ENCODE measurements around the gene SELENOK. TPM values are rescaled to one million over a fixed set of nuclear protein-coding genes. Genes with fewer than 3 reads are reported as not detected.

SELENOK gene
- total and polyA plus RNA-seq, 2 donors (not counting 3 experiments of a cell fraction or from before 2014, with no cell fraction given): 26.1 to 35.2 TPM

DNA sequence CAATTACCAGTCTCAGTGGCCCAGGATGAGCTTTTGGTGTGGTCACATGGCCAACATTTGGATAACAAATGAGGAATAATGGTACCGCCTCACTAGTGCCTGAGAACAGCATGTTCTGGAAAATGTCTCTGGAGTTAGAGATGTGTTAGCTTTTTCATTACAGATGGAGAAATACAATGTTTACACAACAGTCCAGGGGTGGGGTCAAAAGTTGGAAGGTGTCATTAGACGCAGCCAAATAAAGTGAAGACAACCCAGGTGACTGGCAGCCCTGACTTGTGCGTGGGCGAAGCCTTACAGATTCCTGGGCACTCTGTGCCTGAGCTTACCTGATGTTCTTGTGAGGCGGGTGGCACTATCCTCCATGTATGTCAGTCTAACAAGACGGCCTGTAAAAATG is 32.5 kb downstream of the SELENOK start:
- Histone ChIP-seq H3K4me1 (ENCODE audit: control insufficient read depth, extremely low read depth, insufficient read depth, low read length) (no peaks in the 10 kb centered on the region), H4K20me1 (replicated peaks; ENCODE audit: control insufficient read depth, extremely low read depth, insufficient read depth, low read length) (no peaks in the 10 kb centered on the region), H3K36me3 (ENCODE audit: control insufficient read depth in 2 of 2, extremely low read depth in 1 of 2, insufficient read depth in 2 of 2, low read length in 2 of 2) (peaks cover 2 to 5% of the 10 kb centered on the region in 2 experiments), H3K4me3 (replicated peaks in 1 of 3; ENCODE audit: insufficient read depth in 1 of 3, low read depth in 1 of 3, low read length in 3 of 3) (no peak overlapping the region), H3K9me3 (replicated peaks; ENCODE audit: control insufficient read depth, insufficient read depth, low read length) (no peaks in the 10 kb centered on the region), H3K4me2 (ENCODE audit: insufficient read depth, low read length) (no peak overlapping the region), H2AFZ (ENCODE audit: low read depth, low read length) (no peak overlapping the region), H3K9ac (replicated peaks; ENCODE audit: extremely low read depth, insufficient read depth, low read length) (no peak overlapping the region), H3K27ac (ENCODE audit: insufficient read depth, low read depth, low read length) (no peak overlapping the region), H3K27me3 (ENCODE audit: control insufficient read depth in 2 of 2, insufficient read depth in 2 of 2, low read length in 2 of 2) (no peaks in the 10 kb centered on the region), H3K9me1 (replicated peaks; ENCODE audit: control insufficient read depth, extremely low read depth, insufficient read depth, low read length) (no peaks in the 10 kb centered on the region), H3K79me2 (ENCODE audit: control insufficient read depth, insufficient read depth, low read length) (no peaks in the 10 kb centered on the region)
- intact Hi-C loops (cut with micrococcal nuclease) (no loop called here), dilution Hi-C loops (cut with MboI; ENCODE audit: extremely low pct_ligation_motif_present, low sequenced_read_pairs) (no loop called here)
- BruUV-seq (replicated peaks): no TSS peak
- no peak for FAIRE-seq
- CTCF ChIA-PET: no interaction called here
- POLR2A ChIA-PET: no interaction called here
- DNase-seq (ENCODE audit: low read depth, low spot score): no peak
- no peak for TF ChIP-seq EZH2 (IDR thresholded peaks at IDR 0.05; ENCODE audit: borderline replicate concordance, low read depth, low read length, severe bottlenecking)
- TF ChIP-seq FOS (IDR thresholded peaks at IDR 0.05; ENCODE audit: borderline replicate concordance, insufficient read depth, low read length): no peak
- no peak for TF ChIP-seq POLR2A (IDR thresholded peaks at IDR 0.05; ENCODE audit: low read depth, low read length)
- TF ChIP-seq GATA2 (IDR thresholded peaks at IDR 0.05; ENCODE audit: insufficient read depth, insufficient read length, low read depth, low read length): no peak
- TF ChIP-seq, protein P1, sequence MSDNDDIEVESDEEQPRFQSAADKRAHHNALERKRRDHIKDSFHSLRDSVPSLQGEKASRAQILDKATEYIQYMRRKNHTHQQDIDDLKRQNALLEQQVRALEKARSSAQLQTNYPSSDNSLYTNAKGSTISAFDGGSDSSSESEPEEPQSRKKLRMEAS (IDR thresholded peaks at IDR 0.05; ENCODE audit: insufficient read depth, insufficient read length): no peak
- no peak for TF ChIP-seq MYC (IDR thresholded peaks at IDR 0.05; ENCODE audit: low read depth, low read length)
- no peak for TF ChIP-seq JUN (IDR thresholded peaks at IDR 0.05; ENCODE audit: borderline replicate concordance, insufficient read depth, insufficient read length, low read depth)

DNA sequence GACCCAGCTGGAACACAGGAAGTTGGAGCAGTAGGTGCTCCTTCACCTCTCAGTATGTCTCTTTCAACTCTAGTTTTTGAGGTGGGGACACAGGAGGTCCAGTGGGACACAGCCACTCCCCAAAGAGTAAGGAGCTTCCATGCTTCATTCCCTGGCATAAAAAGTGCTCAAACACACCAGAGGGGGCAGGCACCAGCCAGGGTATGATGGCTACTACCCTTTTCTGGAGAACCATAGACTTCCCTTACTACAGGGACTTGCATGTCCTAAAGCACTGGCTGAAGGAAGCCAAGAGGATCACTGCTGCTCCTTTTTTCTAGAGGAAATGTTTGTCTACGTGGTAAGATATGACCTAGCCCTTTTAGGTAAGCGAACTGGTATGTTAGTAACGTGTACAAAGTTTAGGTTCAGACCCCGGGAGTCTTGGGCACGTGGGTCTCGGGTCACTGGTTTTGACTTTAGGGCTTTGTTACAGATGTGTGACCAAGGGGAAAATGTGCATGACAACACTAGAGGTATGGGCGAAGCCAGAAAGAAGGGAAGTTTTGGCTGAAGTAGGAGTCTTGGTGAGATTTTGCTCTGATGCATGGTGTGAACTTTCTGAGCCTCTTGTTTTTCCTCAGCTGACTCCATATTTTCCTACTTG is 33.4 kb downstream of the SELENOK start:
- Histone ChIP-seq H3K9ac (replicated peaks; ENCODE audit: extremely low read depth, insufficient read depth, low read length) (no peak overlapping the region), H3K27ac (ENCODE audit: insufficient read depth, low read depth, low read length) (no peak overlapping the region), H3K79me2 (ENCODE audit: control insufficient read depth, insufficient read depth, low read length) (no peaks in the 10 kb centered on the region), H3K4me2 (ENCODE audit: insufficient read depth, low read length) (no peak overlapping the region), H3K9me3 (replicated peaks; ENCODE audit: control insufficient read depth, insufficient read depth, low read length) (no peaks in the 10 kb centered on the region), H3K27me3 (ENCODE audit: control insufficient read depth in 2 of 2, insufficient read depth in 2 of 2, low read length in 2 of 2) (no peaks in the 10 kb centered on the region), H4K20me1 (replicated peaks; ENCODE audit: control insufficient read depth, extremely low read depth, insufficient read depth, low read length) (no peaks in the 10 kb centered on the region), H3K4me1 (ENCODE audit: control insufficient read depth, extremely low read depth, insufficient read depth, low read length) (no peaks in the 10 kb centered on the region), H3K9me1 (replicated peaks; ENCODE audit: control insufficient read depth, extremely low read depth, insufficient read depth, low read length) (no peaks in the 10 kb centered on the region), H3K36me3 (ENCODE audit: control insufficient read depth in 2 of 2, extremely low read depth in 1 of 2, insufficient read depth in 2 of 2, low read length in 2 of 2) (peaks cover under 1 to 2% of the 10 kb centered on the region in 2 experiments), H2AFZ (ENCODE audit: low read depth, low read length) (no peak overlapping the region), H3K4me3 (replicated peaks in 1 of 3; ENCODE audit: insufficient read depth in 1 of 3, low read depth in 1 of 3, low read length in 3 of 3) (no peak overlapping the region)
- POLR2A ChIA-PET: no interaction called here
- DNase-seq (ENCODE audit: low read depth, low spot score) (no peak), FAIRE-seq (no peak)
- TF ChIP-seq FOS (IDR thresholded peaks at IDR 0.05; ENCODE audit: borderline replicate concordance, insufficient read depth, low read length): no peak
- TF ChIP-seq JUN (IDR thresholded peaks at IDR 0.05; ENCODE audit: borderline replicate concordance, insufficient read depth, insufficient read length, low read depth): no peak
- no peak for TF ChIP-seq POLR2A (IDR thresholded peaks at IDR 0.05; ENCODE audit: low read depth, low read length)
- no peak for TF ChIP-seq GATA2 (IDR thresholded peaks at IDR 0.05; ENCODE audit: insufficient read depth, insufficient read length, low read depth, low read length)
- no peak for TF ChIP-seq MYC (IDR thresholded peaks at IDR 0.05; ENCODE audit: low read depth, low read length)
- dilution Hi-C loops (cut with MboI; ENCODE audit: extremely low pct_ligation_motif_present, low sequenced_read_pairs): no loop called here
- intact Hi-C loops (cut with micrococcal nuclease): no loop called here
- no TSS peak for BruUV-seq (replicated peaks)
- CTCF ChIA-PET: no interaction called here

All from endothelial cell of umbilical vein (primary cell).